GM18511 (cell line): ENCODE measurements around the gene CDC37.
"Not testable (repeated sequence)": the region's sequence is repeated elsewhere in the genome, so short reads cannot be mapped to it uniquely, and the experiment has no call there.

Source experiments
- ATAC-seq: cut with Tn5 transposase; IDR thresholded peaks from one replicate; pipeline ENCODE4 v1.9.1; 2021; ENCODE audit warnings: mild to moderate bottlenecking, moderate library complexity; ENCODE audit not compliant: unreplicated experiment

CDC37 gene

GRCh38 chr19:10420444-10421239 lies 17.3 kb upstream of the CDC37 start, which contains the start of gene PDE4A:
Gene PDE4A, plus strand, starts transcription at chr19:10420538. Its CDS starts 227 bp downstream, at chr19:10420765.
- ATAC-seq = no peak

- ATAC-seq = no peak
These were observed 16.5 kb upstream of the CDC37 start for GRCh38 chr19:10419646-10420443.

- ATAC-seq = no peak
These were observed 15.9 kb upstream of the CDC37 start for GRCh38 chr19:10419200-10419645.

GRCh38 chr19:10418485-10419199 lies 15.3 kb upstream of the CDC37 start:
- no peak for ATAC-seq

- ATAC-seq = no peak
These were observed 14.8 kb upstream of the CDC37 start for GRCh38 chr19:10418235-10418484.

- ATAC-seq = no peak
These were observed 14.3 kb upstream of the CDC37 start for GRCh38 chr19:10417541-10418234.

GRCh38 chr19:10416380-10417257 lies 13.3 kb upstream of the CDC37 start:
- ATAC-seq = peak; percentile 50

- no peak for ATAC-seq
These were observed 12.7 kb upstream of the CDC37 start for GRCh38 chr19:10416083-10416379.

- ATAC-seq = peak; percentile 55
These were observed 9.1 kb upstream of the CDC37 start for GRCh38 chr19:10412257-10412977.

- not testable (repeated sequence) for ATAC-seq
These were observed 7.9 kb upstream of the CDC37 start for GRCh38 chr19:10411224-10411623.

- no peak for ATAC-seq
These were observed 5.4 kb upstream of the CDC37 start for GRCh38 chr19:10408511-10409283.

GRCh38 chr19:10407096-10407495 lies 3.8 kb upstream of the CDC37 start:
- no peak for ATAC-seq

GRCh38 chr19:10406191-10406590 lies 2.8 kb upstream of the CDC37 start:
- ATAC-seq = no peak

GRCh38 chr19:10404888-10405820 lies 1.8 kb upstream of the CDC37 start:
- no peak for ATAC-seq

- no peak for ATAC-seq
These were observed 802 bp downstream of the CDC37 start for GRCh38 chr19:10402441-10403038.

GRCh38 chr19:10399878-10400277 lies 3.5 kb downstream of the CDC37 start:
- no peak for ATAC-seq

- ATAC-seq = not testable (repeated sequence)
These were observed 4.0 kb downstream of the CDC37 start for GRCh38 chr19:10399340-10399739.
